ENCODE data around the gene JARID2. TPM values are rescaled to one million over a fixed set of nuclear protein-coding genes. Genes with fewer than 3 reads are reported as not detected.

The JARID2 gene
- polyA plus RNA-seq, 1 of the 3 experiments (the other 2 are of a cell fraction): 3.4 TPM

DNA sequence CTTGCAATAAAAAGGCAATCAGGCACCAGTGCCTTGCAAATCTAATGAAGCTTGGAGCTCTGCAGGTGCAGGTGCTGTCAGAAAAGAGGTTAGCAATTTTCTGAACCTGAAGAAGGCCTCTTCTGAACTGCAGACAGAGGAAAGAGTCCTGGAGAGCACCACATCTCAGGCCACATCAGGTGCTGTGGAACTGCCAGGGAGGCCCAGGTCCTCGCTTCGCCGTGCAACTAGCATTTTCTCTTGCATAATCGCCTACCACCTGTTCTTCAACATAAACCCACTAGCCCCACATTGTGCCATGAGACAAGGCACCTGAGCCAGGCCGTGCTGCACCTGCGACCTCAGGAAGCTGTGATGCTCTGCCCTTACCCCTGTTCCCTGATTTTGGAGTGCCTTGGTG lies 229.4 kb downstream of the JARID2 start:
- Histone ChIP-seq H3K4me3 (ENCODE audit: low read depth in 2 of 2, low read length in 1 of 2) (no peak overlapping the region), H4K20me1 (ENCODE audit: insufficient read depth) (no peaks in the 10 kb centered on the region), H3K9me3 (no peaks in the 10 kb centered on the region), H3K9ac (no peak overlapping the region), H2AFZ (ENCODE audit: low read depth) (no peak overlapping the region), H3K36me3 (replicated peaks in 1 of 2; ENCODE audit: control insufficient read depth in 1 of 2, insufficient read depth in 2 of 2, low read length in 1 of 2) (peaks cover 0 to 3% of the 10 kb centered on the region in 2 experiments), H3K79me2 (ENCODE audit: insufficient read depth) (no peaks in the 10 kb centered on the region), H3K27ac (ENCODE audit: low read depth in 2 of 2, low read length in 1 of 2) (no peak overlapping the region), H3K4me1 (ENCODE audit: control insufficient read depth in 1 of 2, insufficient read depth in 2 of 2, low read depth in 1 of 2, low read length in 1 of 2) (peaks cover 8 to 23% of the 10 kb centered on the region in 2 experiments), H3K9me2 (no peaks in the 10 kb centered on the region), H3F3A (replicated peaks; ENCODE audit: insufficient read depth) (no peaks in the 10 kb centered on the region), H3K27me3 (ENCODE audit: insufficient read depth) (no peaks in the 10 kb centered on the region), H3K4me2 (no peak overlapping the region)
- TF ChIP-seq MEF2A (IDR thresholded peaks at IDR 0.05; ENCODE audit: borderline replicate concordance, low read depth) (no peak), GATA2 (CRISPR knock-in tag; IDR thresholded peaks at IDR 0.05) (no peak)
- ChIA-PET CTCF (interaction anchor here (1.6 to 1.9 kb wide), 2 partner anchors 15 to 34 kb away, joined by 3 to 5 read pairs; no protein-coding TSS in a partner anchor), POLR2A (no interaction called here)
- 94% methylated on average over 6 of the region's 6 CpGs for WGBS (ENCODE audit: low lambda C conversion rate)
- DNase-seq: no peak

DNA sequence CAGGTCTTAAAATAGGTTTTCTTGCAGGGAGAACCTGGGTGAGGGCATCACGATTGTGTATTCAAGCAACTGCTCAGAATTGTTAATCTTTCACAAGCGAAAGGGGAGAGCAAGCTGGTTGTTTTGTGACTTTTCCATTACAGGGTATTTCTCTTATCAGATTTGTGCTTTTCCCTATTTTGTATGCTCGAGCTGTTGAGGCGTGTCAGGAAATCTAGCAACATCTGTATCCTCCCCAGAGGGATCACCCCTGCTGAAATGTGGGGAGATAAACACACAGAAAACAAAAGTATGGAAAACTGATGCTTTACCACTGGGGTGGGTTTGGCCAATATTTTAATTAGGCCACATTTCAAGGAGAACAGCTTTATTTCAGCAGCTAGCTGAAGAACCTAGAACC lies 230.0 kb downstream of the JARID2 start:
- Histone ChIP-seq H3K27ac (ENCODE audit: low read depth in 2 of 2, low read length in 1 of 2) (no peak overlapping the region), H3K36me3 (replicated peaks in 1 of 2; ENCODE audit: control insufficient read depth in 1 of 2, insufficient read depth in 2 of 2, low read length in 1 of 2) (peaks cover 0 to 3% of the 10 kb centered on the region in 2 experiments), H2AFZ (ENCODE audit: low read depth) (no peak overlapping the region), H3F3A (replicated peaks; ENCODE audit: insufficient read depth) (no peaks in the 10 kb centered on the region), H3K9me2 (no peaks in the 10 kb centered on the region), H3K4me2 (no peak overlapping the region), H3K9me3 (no peaks in the 10 kb centered on the region), H4K20me1 (ENCODE audit: insufficient read depth) (no peaks in the 10 kb centered on the region), H3K4me1 (ENCODE audit: control insufficient read depth in 1 of 2, insufficient read depth in 2 of 2, low read depth in 1 of 2, low read length in 1 of 2) (peaks cover 12 to 24% of the 10 kb centered on the region in 2 experiments), H3K9ac (no peak overlapping the region), H3K4me3 (ENCODE audit: low read depth in 2 of 2, low read length in 1 of 2) (no peak overlapping the region), H3K79me2 (ENCODE audit: insufficient read depth) (no peaks in the 10 kb centered on the region), H3K27me3 (ENCODE audit: insufficient read depth) (no peaks in the 10 kb centered on the region)
- ChIA-PET CTCF (interaction anchor here (0.6 to 1.6 kb wide), 2 partner anchors 34 to 157 kb away, joined by 3 to 4 read pairs; no protein-coding TSS in a partner anchor), POLR2A (no interaction called here)
- TF ChIP-seq RAD21 (IDR thresholded peaks at IDR 0.05; ENCODE audit: low read length): no peak
- TF ChIP-seq, protein P1, sequence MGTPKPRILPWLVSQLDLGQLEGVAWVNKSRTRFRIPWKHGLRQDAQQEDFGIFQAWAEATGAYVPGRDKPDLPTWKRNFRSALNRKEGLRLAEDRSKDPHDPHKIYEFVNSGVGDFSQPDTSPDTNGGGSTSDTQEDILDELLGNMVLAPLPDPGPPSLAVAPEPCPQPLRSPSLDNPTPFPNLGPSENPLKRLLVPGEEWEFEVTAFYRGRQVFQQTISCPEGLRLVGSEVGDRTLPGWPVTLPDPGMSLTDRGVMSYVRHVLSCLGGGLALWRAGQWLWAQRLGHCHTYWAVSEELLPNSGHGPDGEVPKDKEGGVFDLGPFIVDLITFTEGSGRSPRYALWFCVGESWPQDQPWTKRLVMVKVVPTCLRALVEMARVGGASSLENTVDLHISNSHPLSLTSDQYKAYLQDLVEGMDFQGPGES (IDR thresholded peaks at IDR 0.05; ENCODE audit: low read depth, low read length): no peak
- no peak for TF ChIP-seq FOXJ3 (CRISPR knock-in tag; IDR thresholded peaks at IDR 0.05)
- TF ChIP-seq, protein P2, sequence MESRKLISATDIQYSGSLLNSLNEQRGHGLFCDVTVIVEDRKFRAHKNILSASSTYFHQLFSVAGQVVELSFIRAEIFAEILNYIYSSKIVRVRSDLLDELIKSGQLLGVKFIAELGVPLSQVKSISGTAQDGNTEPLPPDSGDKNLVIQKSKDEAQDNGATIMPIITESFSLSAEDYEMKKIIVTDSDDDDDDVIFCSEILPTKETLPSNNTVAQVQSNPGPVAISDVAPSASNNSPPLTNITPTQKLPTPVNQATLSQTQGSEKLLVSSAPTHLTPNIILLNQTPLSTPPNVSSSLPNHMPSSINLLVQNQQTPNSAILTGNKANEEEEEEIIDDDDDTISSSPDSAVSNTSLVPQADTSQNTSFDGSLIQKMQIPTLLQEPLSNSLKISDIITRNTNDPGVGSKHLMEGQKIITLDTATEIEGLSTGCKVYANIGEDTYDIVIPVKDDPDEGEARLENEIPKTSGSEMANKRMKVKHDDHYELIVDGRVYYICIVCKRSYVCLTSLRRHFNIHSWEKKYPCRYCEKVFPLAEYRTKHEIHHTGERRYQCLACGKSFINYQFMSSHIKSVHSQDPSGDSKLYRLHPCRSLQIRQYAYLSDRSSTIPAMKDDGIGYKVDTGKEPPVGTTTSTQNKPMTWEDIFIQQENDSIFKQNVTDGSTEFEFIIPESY (IDR thresholded peaks at IDR 0.05; ENCODE audit: borderline replicate concordance, low read depth): no peak
- no peak for TF ChIP-seq YY1 (IDR thresholded peaks at IDR 0.05; ENCODE audit: low read depth)
- no peak for DNase-seq
- 95% methylated on average over 4 of the region's 4 CpGs for WGBS (ENCODE audit: low lambda C conversion rate)

All from SK-N-SH (cell line).